ENCODE data around the gene ANKS3.
A peak's percentile ranks its signal among the peaks of the same experiment; 100 is the strongest.

Gene ANKS3, protein sequence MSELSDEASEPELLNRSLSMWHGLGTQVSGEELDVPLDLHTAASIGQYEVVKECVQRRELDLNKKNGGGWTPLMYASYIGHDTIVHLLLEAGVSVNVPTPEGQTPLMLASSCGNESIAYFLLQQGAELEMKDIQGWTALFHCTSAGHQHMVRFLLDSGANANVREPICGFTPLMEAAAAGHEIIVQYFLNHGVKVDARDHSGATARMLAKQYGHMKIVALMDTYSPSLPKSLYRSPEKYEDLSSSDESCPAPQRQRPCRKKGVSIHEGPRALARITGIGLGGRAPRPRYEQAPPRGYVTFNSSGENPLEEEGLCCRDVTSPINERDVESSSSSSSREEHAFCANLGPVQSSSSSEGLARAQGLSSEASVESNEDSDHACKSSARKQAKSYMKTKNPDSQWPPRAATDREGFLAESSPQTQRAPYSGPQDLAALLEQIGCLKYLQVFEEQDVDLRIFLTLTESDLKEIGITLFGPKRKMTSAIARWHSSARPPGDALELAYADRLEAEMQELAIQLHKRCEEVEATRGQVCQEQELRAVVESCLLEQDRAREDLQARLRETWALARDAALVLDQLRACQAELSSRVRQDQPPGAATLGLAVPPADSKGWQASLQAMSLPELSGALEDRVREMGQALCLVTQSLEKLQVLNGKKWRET

DNA sequence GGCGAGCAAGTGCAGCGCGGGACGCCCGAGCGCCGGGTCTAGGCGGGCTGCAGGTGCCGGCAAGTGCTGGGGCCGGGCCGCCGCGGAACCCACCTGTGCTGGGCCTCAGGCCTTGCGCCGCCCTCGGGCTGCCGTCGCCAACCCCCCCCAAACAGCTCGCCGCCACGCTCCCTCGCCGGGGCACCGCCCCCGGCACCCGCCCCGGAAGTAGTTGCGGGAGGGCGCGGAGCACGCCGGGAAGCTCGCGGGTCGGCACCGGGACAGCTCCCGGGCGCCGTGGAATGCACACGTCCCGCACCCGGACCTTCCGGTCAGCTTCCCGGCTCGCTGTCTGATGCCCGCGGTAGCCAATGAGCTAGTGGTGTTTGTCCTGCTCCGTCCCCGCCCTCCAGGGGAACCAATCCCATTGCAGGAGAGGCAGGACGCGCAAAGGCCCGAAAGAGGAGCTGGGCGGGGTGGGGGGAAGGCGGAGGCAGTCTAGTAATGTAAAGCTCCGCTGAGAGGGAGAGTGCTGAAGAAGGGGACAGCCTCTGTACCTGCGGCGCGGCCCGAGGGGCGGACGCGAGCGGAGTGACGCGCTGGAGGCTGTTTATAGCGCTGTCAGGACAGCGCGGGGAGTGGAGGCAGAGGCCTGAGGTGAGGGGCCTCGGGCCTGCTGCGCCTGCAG is at the start of gene ANKS3, which contains the start of gene DNAAF8:
ANKS3 (minus strand) TSS at position 209 of the 667 bp plus-strand sequence. CDS start 4,122 bp downstream, outside the sequence.
DNAAF8 (plus strand) TSS at position 475 of the 667 bp plus-strand sequence. CDS start 1,978 bp downstream, outside the sequence.
- TF ChIP-seq, protein P1, sequence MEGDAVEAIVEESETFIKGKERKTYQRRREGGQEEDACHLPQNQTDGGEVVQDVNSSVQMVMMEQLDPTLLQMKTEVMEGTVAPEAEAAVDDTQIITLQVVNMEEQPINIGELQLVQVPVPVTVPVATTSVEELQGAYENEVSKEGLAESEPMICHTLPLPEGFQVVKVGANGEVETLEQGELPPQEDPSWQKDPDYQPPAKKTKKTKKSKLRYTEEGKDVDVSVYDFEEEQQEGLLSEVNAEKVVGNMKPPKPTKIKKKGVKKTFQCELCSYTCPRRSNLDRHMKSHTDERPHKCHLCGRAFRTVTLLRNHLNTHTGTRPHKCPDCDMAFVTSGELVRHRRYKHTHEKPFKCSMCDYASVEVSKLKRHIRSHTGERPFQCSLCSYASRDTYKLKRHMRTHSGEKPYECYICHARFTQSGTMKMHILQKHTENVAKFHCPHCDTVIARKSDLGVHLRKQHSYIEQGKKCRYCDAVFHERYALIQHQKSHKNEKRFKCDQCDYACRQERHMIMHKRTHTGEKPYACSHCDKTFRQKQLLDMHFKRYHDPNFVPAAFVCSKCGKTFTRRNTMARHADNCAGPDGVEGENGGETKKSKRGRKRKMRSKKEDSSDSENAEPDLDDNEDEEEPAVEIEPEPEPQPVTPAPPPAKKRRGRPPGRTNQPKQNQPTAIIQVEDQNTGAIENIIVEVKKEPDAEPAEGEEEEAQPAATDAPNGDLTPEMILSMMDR (IDR thresholded peaks at IDR 0.05; ENCODE audit: insufficient read depth, low read depth, low read length, missing control alignments) = no peak
- H3K4me3 ChIP-seq (ENCODE audit: low read depth, low read length) = peak within 1 kb of the TSS; percentile 98
- peak; percentile 95 for DNase-seq (ENCODE audit: low read depth)

DNA sequence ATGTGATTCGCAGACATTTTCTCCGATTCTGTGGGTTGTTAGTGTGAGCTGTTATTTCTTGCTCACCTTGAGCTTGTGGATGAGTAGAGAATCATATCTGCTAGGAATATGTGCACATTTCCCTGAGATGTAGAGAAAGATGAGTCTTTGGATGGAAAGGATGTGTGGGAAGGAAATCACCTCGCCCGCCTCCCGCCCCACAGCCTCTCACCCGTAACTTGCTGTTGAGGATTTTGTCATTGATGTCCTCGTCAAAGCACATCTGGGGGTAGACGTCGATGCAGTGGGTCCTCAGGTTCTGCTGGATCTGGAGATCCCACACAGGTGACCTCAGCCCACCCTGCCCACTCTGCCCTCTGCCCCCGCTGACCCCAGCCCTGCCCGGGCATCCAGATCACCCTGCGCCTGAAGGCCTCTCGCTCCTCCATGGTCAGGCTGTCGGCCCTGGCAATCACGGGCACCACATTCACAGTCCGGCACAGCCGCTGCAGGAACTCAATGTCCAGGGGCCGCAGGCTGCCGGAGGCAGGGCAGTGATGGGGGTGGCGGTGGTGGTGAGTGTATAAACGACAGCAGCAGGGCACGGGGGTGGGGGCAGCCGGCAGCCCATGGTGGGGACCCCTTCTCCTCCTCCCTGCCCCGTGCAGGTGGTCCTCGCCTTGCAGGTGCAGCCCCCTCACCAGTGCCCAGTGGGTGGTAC is 49.3 kb upstream of the ANKS3 start:
- no peak overlapping the region for H3K4me3 ChIP-seq (ENCODE audit: low read depth, low read length)
- TF ChIP-seq, protein P1 (IDR thresholded peaks at IDR 0.05; ENCODE audit: insufficient read depth, low read depth, low read length, missing control alignments) = no peak
- DNase-seq (ENCODE audit: low read depth) = no peak

DNA sequence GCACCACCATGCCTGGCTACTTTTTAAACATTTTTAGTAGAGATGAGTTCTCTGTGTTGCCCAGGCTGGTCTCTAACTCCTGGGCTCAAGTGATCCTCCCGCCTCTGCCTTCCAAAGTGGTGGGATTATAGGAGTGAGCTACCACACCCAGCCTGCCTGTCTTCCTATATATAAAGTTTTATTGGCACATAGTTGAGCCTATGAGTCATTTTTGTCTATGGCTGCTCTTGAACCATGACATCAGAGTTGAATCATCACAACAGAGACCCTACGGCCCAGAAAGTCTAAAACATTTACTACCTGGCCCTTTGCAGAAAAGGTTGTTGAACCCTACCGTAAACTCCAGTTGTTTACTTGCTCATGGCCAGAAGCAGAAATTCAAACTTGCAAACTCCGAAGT is 46.2 kb upstream of the ANKS3 start:
- TF ChIP-seq, protein P1 (IDR thresholded peaks at IDR 0.05; ENCODE audit: insufficient read depth, low read depth, low read length, missing control alignments) = no peak
- H3K4me3 ChIP-seq (ENCODE audit: low read depth, low read length) = no peak overlapping the region
- DNase-seq (ENCODE audit: low read depth) = no peak

DNA sequence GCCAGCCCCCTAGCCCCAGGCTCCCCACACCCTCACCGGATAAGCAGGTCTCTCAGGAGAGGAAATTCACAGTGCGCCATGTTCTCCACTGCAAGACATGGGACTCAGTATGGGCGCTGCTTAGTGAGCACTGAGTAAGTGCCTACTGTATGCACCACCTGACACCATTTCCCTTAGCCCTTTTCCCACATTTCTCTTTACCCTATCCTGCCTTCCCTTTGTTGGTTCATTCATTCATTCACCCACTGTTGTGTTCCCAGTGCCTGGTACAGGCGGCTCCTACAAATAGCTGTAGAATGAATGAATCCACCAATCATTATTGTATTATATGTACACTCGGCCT is 44.0 kb upstream of the ANKS3 start:
- TF ChIP-seq, protein P1 (IDR thresholded peaks at IDR 0.05; ENCODE audit: insufficient read depth, low read depth, low read length, missing control alignments) = no peak
- no peak for DNase-seq (ENCODE audit: low read depth)
- H3K4me3 ChIP-seq (ENCODE audit: low read depth, low read length) = no peak overlapping the region

DNA sequence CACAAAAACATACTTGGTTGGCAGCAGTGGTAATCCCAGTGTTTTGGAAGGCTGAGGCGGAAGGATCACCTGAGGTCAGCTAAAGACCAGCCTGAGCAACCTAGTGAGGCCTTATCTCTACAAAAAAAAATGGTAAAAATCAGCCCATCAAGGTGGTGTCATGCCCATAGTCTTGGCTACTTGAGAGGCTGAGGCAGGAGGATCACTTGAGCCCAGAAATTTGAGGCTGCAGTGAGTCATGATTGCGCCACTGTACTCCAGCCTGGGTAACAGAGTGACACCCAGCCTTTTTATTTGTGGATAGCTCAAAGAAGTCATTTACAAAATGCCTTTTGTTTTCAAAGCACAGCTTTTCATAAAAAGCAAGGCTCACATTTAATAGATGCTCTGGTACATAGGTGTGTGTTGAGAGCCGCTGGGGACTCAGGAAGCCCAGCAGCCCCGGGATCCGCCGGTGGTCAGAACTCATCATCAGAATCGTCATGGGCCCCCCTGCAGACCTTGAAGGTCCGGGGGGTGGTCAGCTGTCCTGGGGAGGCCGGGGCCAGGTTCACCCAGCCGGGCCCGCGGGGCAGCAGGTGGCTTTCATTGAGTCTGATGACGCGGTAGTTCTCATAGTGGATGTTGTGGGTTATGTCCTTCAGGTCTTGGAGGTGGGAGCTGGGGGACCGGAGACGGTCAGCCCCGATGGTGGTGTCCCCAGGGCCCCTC is 43.4 kb upstream of the ANKS3 start:
- TF ChIP-seq, protein P1 (IDR thresholded peaks at IDR 0.05; ENCODE audit: insufficient read depth, low read depth, low read length, missing control alignments) = no peak
- H3K4me3 ChIP-seq (ENCODE audit: low read depth, low read length) = no peak overlapping the region
- no peak for DNase-seq (ENCODE audit: low read depth)

DNA sequence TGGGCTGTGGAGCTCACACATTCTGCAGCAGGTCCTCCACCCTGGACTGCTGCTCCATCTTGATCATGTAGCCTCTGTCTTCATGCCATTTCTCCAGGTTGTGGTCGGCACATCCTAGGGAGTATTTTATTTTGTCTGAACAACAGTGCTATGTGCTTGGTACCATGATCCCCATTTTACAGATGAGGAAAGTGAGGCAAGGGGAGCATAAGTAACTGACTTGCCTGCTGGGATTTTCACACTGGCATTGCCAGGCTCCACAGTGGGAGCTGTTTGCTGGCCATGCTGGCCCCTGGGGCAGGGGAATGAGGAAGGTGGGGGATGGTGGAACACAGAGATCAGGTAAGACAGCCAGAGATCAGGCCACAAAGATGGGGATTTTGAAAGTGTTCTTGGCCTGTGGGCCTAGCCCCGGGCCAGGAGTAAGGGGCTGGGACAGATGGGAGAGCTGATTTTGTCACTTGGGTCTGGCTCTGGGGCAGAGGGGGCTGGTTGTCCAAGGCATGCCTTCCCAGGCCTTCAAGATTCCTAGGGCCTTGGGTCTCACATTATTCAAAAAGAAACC is 42.2 kb upstream of the ANKS3 start:
- DNase-seq (ENCODE audit: low read depth) = no peak
- no peak overlapping the region for H3K4me3 ChIP-seq (ENCODE audit: low read depth, low read length)
- TF ChIP-seq, protein P1 (IDR thresholded peaks at IDR 0.05; ENCODE audit: insufficient read depth, low read depth, low read length, missing control alignments) = no peak
